KOPT-K1 (cell line): Measurements from ENCODE around the gene BCL3.

Experiments
- H3K27ac ChIP-seq: fragments of 200-600 bp; sonication (generic); 2 replicates; pipeline ENCODE4 v1.5.1; 2016; ENCODE audit warnings: antibody characterized with exemption, mild to moderate bottlenecking, low read depth, low read length; ENCODE audit not compliant: poor library complexity, severe bottlenecking
- H3K36me3 ChIP-seq: fragments of 200-600 bp; sonication (generic); 2 replicates; pipeline ENCODE4 v1.5.1; 2017; ENCODE audit warnings: antibody characterized with exemption, mild to moderate bottlenecking, low read length, moderate library complexity; ENCODE audit not compliant: insufficient read depth
- H3K9me3 ChIP-seq: fragments of 200-600 bp; sonication (generic); 2 replicates; pipeline ENCODE4 v1.5.1; 2017; ENCODE audit warnings: antibody characterized with exemption, low read length, mild to moderate bottlenecking; ENCODE audit not compliant: insufficient read depth, poor library complexity, severe bottlenecking

Gene BCL3

GRCh38 chr19:44745341-44745831 is 3.1 kb upstream of the BCL3 start:
- no peaks in the 10 kb centered on the region for H3K36me3 ChIP-seq
- H3K27ac ChIP-seq, result no peak overlapping the region
- H3K9me3 ChIP-seq, result no peaks in the 10 kb centered on the region

DNA sequence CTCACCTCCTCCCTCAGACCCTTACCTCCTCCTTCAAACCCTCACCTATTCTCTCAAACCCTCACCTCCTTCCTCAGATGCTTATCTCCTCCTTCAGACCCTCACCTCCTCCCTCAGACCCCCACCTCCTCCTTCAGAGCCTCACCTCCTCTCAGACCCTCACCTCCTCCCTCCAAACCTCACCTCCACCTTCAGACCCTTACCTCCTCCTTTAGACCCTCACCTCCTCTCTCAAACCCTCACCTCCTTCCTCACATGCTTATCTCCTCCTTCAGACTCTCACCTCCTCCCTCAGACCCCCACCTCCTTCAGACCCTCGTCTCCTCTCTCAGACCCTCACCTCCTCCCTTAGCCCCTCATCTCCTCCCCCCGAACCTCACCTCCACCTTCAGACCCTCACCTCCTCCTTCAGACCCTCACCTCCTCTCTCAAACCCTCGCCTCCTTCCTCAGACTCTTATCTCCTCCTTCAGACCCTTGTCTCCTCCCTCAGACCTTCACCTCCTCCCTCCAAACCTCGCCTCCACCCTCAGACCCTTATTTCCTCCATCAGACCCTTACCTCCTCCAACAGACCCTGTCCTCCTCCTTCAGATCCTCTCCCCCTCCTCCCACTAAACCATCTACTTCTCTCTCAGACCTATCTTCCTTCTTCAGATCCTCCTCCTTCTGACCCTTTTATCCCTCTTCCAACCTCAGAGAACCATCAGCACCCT is 2.5 kb upstream of the BCL3 start:
- H3K27ac ChIP-seq, result no peak overlapping the region
- no peaks in the 10 kb centered on the region for H3K36me3 ChIP-seq
- H3K9me3 ChIP-seq, result no peaks in the 10 kb centered on the region

DNA sequence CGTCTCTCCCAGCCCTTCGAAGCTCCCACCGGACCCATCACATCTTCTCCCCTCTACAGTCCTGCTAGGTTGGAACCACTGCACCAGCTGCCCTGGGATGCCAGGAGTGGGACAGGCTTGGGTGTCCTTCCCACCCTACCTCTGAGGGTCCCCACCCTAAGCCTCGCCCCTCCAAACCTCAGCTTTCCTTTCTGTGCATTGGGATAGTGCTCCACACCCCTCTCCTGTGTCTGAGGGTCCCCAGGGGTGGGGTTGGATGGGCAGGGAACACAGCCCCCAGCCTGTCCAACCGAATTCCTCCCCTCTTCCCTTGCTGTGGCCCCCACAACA is 1.9 kb upstream of the BCL3 start:
- Histone ChIP-seq H3K9me3 (no peaks in the 10 kb centered on the region), H3K36me3 (no peaks in the 10 kb centered on the region), H3K27ac (no peak overlapping the region)

DNA sequence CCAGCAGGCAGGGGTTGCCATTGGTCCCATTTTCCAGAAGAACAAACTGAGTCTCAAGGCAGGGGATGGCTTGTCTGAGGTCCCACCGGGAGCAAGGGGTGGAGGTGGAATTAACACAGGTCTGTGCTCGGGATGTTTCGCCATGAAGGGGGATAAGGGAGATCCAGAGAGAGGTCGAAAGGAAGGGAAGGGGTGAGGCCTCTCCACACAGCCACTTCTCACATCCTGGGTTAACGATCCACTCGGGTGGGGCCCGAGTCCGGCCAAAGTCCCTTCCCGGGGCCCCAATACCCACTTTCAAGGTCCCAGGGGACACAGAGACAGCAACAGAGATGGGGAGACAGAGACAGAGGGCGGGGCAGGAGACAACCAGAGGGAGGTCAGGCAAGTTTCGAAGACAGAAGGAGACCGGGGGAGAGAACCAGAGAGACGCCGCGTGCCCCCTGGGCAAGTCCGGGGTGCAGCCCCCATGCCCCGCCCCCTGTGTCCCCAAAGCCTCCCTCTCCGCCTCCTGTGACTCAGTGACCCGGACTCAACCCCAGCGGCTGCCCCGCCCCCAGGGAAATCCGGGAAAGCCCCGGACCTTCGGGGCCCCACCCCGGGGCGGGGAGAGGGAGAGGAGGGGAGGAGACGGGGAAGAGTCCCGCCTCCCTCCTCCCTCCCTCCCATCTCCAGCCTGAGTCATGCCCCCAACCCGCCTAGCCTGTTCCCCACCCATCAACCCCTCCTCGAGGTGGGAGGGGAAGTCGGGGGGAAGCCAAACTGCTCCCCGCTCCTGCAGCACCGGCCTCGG is 1.4 kb upstream of the BCL3 start:
- no peaks in the 10 kb centered on the region for H3K9me3 ChIP-seq
- no peaks in the 10 kb centered on the region for H3K36me3 ChIP-seq
- H3K27ac ChIP-seq, result no peak overlapping the region

- Histone ChIP-seq H3K36me3 (no peaks in the 10 kb centered on the region), H3K27ac (no peak overlapping the region), H3K9me3 (no peaks in the 10 kb centered on the region)
Measured at GRCh38 chr19:44747739-44748425, 626 bp upstream of the BCL3 start.

DNA sequence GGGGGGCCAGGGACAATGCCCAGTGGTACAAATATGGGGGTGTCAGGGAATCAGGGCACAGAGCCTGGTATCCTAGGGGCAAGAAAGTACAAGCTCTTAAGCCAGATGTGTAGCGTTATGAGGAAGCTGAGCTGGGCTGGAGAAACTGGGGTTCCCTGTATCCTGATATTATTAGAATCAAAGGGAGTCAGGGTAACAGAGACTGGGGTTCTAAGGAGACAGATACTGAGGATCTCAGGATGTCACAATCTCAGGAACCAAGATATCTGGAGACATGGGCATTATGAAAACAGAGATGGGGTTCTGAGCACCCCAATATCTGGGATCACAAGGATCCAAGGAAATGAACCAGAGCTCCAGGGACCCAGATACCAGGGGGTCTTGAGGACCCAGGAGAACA is 784 bp downstream of the BCL3 start:
- Histone ChIP-seq H3K36me3 (no peaks in the 10 kb centered on the region), H3K9me3 (no peaks in the 10 kb centered on the region), H3K27ac (no peak overlapping the region)

GRCh38 chr19:44749994-44750393 is 1.5 kb downstream of the BCL3 start:
- Histone ChIP-seq H3K27ac (no peak overlapping the region), H3K36me3 (no peaks in the 10 kb centered on the region), H3K9me3 (no peaks in the 10 kb centered on the region)

- H3K27ac ChIP-seq, result no peak overlapping the region
- no peaks in the 10 kb centered on the region for H3K36me3 ChIP-seq
- H3K9me3 ChIP-seq, result no peaks in the 10 kb centered on the region
Measured at GRCh38 chr19:44752123-44752815, 3.8 kb downstream of the BCL3 start.

- Histone ChIP-seq H3K27ac (peak overlapping the region; percentile 5), H3K9me3 (no peaks in the 10 kb centered on the region), H3K36me3 (no peaks in the 10 kb centered on the region)
Measured at GRCh38 chr19:44752816-44753625, 4.5 kb downstream of the BCL3 start.

- Histone ChIP-seq H3K36me3 (no peaks in the 10 kb centered on the region), H3K27ac (peak overlapping the region; percentile 37), H3K9me3 (no peaks in the 10 kb centered on the region)
Measured at GRCh38 chr19:44753626-44753931, 5.1 kb downstream of the BCL3 start.

DNA sequence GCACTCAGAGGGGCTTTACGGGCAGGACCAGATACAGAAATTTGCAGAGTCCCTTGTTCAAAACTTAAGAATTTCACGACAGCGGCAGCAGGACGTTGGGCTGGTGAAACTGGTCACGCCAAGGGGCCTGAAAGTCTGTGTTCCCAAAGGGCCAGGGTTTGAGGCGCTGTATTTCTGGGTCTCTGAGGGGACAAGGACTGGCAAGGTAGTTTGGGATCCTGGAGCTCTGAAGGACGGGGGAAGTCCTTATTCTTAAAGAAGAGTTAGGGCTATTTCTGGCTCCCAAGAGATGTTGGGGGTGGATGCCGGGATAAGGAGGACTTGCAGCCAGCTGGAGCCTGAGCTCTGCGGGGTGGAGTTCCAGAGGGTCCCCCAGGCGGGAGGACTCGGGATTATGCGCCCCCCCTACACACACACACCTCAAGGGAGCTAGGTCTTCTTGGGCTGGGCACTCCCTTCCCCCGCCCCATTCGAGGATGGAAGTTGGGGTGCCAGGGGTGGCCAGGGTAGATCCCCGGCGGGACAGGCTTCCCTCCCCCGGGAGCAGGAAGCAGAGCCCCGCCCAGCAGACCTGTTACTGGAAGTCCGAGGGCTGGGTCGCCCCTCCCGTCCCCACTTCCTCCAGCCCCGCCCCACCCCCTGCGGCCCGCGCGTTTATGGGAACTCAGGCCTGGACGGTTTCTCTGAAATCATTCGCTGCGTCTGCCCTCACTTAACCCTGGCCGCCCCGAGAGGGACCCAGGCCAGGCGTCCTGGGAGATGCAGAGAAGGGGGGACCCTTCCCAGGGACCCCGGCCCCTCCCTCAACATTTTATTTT is 5.6 kb downstream of the BCL3 start:
- Histone ChIP-seq H3K27ac (peak overlapping the region; percentile 37), H3K36me3 (no peaks in the 10 kb centered on the region)

DNA sequence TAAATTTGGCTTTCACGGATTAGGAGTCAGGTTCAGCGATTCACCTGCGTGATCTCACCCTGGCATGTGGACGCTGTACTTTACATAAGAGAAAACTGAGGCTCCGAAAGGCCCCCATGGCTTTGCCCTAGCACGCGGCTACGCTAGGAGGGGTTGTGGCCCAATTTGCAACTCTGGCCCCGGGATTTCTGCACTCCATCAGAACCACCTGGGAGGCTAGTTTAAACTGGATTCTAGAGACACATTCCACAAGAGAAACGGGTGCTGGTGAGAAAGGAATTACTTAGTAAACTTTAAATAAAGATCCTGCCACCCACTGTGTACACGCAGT is 6.2 kb downstream of the BCL3 start:
- Histone ChIP-seq H3K36me3 (no peaks in the 10 kb centered on the region), H3K27ac (no peak overlapping the region), H3K9me3 (no peaks in the 10 kb centered on the region)

More for the DNA sequence above, 5.6 kb downstream of the BCL3 start:
- H3K9me3 ChIP-seq, result no peaks in the 10 kb centered on the region

DNA sequence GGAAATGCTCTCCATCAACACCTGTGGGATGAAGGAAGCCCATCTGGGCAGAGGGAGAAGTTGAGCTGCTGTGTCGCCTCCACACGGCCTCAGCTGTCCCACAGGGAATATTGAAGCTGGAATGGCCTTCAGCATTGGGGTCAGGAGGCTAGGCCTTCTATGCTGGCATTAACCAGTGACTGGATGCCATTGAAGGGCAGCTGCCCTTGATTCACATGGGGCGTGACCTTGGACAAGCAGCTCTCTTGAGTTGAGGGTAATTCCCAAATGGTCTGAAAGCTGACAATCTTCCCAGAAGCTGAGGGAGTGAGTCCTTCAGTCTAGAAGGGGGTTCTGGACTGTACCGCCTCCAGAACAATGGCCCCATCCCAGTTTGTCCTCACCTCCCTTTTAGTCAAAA is 6.7 kb downstream of the BCL3 start:
- no peaks in the 10 kb centered on the region for H3K36me3 ChIP-seq
- no peaks in the 10 kb centered on the region for H3K9me3 ChIP-seq
- H3K27ac ChIP-seq, result no peak overlapping the region

- Histone ChIP-seq H3K27ac (no peak overlapping the region), H3K9me3 (no peaks in the 10 kb centered on the region), H3K36me3 (no peaks in the 10 kb centered on the region)
Measured at GRCh38 chr19:44756089-44756562, 7.6 kb downstream of the BCL3 start.
